Cardiac septum (tissue), 1 donor: Measurements from ENCODE around the gene LPP. TPM values are rescaled to one million over a fixed set of nuclear protein-coding genes. Genes with fewer than 3 reads are reported as not detected.

Experiments used
- DNase-seq: peaks from one replicate; pipeline ENCODE4 v3.0.0-alpha.2; 2020; ENCODE audit warnings: low spot score
- intact Hi-C: fragments of 100-400 bp; cut with DNase I; formaldehyde crosslinking; loops from one replicate; pipeline ENCODE4 v1.14.0; 2022
- total RNA-seq: library from RNA; stranded (reverse); fragmentation: NEBNext Ultra II Directional; extraction: Animal tissue kit (Norgen Biotek cat#: 25700); gene quantifications from one replicate; pipeline ENCODE4 v1.2.1, GENCODE V29; 2021
- donor health status: DM: no; HTN: no; CAD: no.

LPP gene
- total RNA-seq, 1 donor from 2014 or later, result 145 TPM

DNA sequence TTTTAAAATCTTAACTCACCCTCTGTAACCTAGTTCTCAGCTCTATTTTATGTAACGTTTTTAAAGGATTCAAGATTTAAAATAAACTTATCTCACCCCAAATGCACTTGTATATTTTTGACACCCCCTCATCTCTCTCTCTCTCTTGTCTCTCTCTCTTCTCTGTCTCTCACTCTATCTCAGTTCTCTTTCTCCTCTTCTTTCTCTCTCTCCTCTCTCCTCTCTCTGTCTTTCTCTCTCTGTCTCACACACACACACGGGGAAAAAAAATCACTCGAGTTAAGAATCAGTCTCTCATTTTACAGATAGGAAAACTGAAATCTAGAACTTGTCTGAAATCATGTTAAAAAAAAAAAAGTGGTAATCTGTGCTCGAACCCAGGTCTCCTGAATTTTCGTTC lies 108.5 kb downstream of the LPP start:
- intact Hi-C loops, result loop anchor here (2.0 to 10.0 kb wide), 5 partner anchors 85 to 692 kb away; partner anchors contain the start of gene LPP

DNA sequence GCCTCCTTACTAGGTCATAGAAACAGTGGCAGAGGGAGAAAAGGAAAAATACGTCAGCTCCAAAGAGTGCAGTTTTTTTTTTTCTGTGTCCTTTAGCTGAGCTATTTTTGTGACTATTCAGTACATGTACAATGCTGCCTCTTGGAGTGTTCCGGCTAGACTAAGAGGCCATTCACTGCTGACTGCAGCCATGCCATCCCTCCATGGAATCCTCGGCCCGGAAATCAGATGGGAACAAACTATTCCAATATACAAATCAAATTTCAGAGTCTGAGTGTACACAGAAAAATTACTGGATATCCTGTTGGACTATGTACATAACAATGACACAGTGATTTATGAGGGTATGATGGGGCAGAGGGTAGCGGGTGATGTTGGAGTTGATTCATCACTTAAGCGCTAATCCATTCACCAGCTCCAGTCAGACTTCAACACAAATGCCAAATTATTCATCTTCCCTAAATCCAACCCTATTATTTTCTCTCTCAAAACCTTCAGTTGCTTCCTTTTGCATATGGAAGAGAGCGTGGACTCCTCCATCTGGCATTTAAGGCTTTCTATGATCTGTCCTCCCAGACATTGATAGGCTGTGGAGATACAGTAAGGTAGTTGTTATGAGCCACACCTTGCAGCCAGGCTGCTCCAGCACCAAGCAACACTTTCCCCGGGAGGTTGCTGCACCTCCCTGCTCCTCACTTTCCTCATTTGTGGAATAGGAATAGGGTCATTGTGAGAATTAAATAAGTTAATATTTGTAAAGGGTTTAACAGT lies 109.1 kb downstream of the LPP start:
- DNase-seq, result no peak
- intact Hi-C loops, result loop anchor here (2.0 to 10.0 kb wide), 5 partner anchors 86 to 692 kb away; partner anchors contain the start of gene LPP

More for the DNA sequence above, 108.5 kb downstream of the LPP start:
- no peak for DNase-seq

DNA sequence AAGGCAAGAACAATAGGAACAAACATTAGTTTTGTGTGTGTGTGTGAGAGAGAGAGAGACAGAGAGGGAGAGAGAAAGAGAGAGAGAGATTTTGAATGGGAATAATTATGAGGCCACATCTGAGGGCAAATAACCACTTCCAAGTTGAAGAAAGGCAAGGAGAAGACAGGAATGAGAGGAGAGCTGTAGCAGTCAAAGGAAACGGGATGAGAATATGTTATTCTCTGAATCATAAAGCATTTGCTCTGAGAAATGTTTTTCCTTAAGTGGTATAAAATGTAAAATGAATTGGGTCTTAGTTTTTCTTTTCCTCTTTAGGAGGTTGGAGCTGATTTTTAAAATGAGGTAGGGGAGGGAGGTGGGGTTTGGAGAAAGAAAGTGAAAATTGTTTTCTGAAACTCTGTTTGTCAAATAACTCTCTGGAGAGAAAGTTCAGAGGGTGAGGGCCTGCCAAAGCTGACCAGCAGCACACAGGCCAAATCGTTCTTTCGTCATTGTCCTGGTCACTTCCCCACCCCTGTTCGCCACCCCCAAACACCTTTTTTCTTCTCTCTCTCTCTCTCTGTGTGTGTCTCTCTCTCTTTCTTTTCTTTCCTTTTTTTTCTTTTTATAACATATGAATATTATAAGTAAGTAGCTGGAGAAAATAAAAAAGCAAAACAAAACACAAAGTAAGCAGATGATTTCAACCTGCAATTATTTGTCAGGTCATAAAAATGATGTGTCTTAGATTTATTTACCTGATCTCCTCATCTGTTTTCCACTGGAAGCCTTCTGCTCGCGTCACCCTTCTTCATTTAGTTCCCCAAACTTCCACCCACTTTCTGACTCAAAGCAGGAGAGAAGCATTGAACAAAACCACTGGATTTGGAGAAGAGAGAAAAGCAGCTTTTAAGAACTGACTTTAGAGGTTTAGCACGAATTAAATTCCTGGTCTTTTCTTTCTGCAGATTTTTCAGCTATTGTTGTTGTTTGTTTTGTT lies 110.6 kb downstream of the LPP start:
- no peak for DNase-seq
- intact Hi-C loops, result loop anchor here (5.0 to 10.0 kb wide), 5 partner anchors 87 to 690 kb away; no protein-coding TSS in a partner anchor

DNA sequence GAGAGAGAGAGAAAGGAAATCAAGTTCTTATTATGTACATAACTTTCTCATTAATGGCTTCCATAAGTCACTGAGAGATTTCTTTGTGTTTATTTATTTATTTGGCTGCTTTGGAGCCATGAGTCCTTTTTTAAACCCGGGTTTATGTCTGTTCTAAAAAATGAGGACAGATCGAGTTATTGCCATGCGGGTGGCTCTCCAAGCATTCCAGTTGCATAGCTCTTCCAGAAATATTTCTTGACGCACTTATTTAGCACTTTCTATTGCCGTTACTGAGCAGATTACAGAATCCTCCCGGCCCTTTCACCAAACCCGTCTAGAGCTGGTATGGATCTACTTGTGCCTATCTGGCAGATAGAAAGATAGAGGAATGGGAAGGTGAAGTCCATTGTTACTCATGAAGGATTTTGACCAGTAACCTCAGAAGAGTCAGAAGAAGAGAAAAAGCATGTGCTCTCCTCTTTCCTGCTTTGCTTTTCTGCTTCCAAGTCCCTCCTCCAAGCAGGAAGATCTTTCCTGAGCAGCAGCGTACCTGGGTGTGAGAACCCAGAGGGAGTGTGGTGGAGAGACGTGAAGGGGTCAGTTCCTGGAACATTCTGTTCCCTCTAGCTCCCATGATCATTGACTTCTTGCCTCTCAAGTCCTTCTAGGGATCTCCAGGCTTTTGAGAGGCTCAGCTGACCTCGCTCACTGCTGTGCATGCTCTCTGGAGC lies 112.8 kb downstream of the LPP start:
- no peak for DNase-seq
- intact Hi-C loops, result loop anchor here (5.0 to 10.0 kb wide), 3 partner anchors 302 to 688 kb away; no protein-coding TSS in a partner anchor

DNA sequence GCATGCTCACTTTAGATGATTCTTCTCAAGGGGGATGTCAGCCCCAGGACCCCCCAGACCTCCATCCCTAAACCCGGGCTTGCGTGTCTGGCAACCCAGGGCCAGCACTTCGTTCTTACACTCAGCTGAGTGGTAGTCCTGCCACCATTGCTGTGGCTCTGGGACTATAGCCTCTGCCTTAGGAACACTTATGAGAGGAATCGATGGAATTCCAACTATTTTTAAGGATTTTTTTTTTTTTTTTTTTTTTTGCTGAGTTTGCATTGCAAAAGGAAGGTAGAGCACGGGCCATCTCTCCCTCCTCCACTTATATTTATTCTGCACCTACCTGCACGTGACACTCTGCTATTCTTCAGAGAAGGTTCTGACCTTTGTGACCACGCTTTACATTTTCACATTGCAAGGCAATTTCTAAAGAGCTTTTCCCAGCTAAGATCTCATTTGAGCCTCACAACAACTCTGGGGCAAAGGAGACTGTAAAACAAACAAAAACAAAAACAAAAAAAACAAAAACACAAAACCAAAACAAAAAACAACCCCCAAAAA lies 113.9 kb downstream of the LPP start:
- DNase-seq, result no peak
- intact Hi-C loops, result loop anchor here (5.0 to 10.0 kb wide), 3 partner anchors 303 to 687 kb away; no protein-coding TSS in a partner anchor

DNA sequence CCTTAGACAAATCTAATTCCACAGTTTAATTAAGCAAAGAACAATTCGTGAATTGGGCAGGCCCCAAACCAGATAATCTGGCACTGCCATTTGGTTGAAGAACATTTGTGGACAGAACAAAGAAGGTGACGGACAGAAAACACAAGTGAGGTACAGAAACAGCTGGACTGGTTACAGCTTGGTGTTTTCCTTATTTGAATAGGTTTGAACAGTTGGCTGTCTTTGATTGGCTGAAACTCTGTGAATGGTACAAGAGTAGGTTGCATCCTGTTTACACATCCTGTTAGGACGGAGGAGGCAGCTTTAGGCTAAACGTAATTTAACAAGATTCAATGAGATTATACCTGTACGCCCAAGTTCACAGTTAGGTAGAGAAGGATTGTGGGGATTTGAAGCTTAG lies 114.4 kb downstream of the LPP start:
- intact Hi-C loops, result loop anchor here (5.0 to 10.0 kb wide), 3 partner anchors 304 to 686 kb away; no protein-coding TSS in a partner anchor
- DNase-seq, result no peak

DNA sequence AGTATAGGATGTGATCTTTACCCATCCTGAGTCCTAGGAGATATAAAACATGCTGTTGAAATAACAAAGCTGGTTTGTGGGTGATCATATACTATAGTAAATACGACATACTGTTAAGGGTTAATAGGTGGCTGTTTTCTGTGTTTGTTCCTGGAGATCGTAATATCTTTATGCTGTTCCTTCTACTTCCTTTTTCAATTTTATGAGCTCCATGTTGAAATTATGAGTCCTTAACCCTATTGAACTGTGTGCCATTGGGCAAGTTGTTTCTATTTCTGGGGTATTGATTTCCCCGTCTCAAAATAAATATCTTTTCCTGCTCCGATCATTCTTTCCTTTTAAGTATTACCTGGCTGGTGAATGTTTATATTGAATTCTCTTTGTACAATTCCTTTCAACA lies 115.1 kb downstream of the LPP start:
- no peak for DNase-seq
- intact Hi-C loops, result loop anchor here (5.0 to 10.0 kb wide), 3 partner anchors 304 to 686 kb away; no protein-coding TSS in a partner anchor

DNA sequence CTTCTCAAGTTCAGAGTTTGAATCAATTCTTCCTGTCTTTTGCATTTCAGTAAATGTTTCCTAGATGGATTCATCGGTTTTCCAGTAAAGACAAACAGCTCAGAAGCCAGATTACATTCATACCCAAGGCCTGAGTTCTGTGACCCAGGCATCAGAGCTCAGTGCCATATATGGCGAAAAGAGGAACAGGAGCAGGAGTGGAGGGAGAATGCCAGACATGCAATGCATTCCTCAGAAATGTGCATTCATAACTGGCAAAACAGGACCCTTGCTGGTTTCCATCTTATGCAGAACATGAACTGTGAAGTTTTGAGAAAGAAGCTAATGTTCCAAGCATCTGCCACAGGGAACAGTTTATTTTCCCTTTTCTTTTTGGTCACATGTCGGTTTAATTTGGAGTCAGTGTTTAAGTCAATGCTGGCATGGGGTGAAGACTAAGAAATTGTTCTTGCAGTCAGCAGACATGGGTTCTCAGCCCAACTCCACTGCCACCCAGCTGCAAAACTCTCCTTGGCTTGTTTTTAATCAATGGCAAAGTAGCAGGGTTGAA lies 116.5 kb downstream of the LPP start:
- no peak for DNase-seq
- intact Hi-C loops, result no loop called here

DNA sequence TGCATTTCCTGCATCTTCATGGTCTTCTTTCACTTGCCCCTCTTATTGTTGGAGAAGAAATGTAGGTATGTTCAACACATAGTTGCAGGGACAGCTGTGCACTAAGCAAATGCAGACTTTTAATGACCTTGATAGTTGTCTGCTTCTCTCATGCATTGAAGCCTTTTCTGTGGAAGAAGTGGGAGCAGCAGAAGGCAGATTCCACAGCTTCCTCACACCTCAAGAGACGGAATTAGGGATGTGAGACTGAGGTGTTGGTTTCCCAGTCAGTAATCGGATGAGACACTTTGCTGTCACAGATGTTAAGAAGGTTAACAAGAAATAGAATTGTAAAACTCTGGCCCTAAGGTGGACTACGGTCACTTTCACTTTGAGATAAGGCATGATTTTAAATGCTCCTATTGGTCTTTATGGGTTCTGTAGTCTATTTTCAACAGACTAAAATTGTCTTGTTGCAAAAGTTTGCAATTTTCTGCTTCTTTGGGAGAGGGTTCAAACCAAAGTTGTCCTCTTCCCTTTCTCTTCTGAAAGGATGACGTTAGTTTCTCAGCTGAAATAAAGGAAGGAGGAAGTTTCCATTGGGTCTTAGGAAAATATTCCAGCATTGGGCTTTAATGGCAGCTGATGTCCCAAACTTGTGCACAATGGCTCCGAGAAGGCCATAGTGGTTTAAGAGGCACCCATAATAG lies 117.4 kb downstream of the LPP start:
- intact Hi-C loops, result no loop called here
- no peak for DNase-seq

DNA sequence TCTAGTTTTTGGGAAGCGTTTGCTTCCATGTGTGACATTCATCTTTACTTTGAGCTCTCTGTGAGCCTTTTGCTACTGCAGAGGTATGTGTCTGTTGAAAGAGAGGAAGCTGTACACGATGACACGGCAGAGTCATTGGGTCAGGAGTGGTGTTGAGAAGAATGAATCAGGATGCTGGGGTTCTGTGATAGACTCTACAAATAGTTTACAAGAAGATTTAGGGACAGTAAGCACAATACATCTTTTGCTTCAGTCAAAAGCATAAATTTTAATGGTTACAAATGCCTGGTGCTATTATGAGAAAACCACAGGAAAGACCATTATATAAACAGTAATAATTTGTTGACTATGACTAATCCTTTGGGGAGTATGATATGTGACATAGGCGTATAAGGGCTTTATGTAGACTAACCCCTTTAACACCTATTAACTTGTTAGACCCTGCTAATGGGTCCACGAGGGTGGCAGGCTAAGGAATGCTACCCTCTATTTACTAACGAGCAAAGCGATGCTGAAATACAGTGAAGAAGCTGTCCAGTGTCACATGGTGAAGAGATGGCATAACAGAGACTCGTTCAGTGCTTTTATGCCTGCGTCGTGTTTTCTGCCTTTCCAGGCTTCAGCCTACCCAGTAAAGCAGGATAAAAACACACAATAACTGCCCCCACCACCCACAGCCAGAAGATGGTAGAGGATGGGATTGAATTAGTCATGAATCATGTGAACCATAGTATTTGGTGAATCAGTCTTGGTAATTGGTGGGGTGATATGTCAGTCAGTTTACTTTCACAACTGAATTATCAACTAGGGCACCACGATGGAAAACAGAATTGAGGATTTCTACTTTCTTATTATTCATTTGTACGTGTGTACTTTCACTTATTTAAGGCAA lies 118.8 kb downstream of the LPP start:
- intact Hi-C loops, result no loop called here
- DNase-seq, result no peak

DNA sequence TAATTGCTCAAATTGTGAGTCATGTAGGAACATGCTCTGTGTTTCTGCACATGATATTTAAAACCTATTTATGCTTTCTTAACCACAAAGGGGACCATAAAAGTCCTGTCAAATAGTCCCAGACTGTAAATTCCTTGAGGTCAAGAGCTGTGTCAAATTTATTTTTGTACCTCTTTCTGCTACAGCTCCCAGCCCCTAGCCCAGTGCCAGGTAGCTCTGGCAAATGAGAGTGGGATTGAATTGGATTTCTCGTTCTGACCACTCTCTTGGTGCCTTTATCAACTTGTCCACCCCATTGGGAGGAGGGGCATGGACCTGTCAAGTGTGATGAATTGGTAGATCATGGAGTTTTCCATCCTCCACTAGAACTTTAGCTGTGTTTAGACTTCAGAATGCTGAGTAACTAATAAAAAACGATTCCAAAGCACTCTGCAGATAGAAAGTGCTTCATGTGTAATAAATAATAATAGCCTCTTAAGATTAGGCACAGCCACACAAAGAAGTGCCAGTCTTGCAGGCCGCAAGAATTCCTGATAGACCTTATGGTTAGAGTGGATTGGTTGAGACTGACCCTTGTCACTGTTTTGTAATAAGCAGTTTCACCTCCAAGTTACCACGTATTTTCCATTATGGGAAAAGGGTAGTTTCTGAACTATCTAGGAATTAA lies 120.4 kb downstream of the LPP start:
- no peak for DNase-seq
- intact Hi-C loops, result no loop called here

DNA sequence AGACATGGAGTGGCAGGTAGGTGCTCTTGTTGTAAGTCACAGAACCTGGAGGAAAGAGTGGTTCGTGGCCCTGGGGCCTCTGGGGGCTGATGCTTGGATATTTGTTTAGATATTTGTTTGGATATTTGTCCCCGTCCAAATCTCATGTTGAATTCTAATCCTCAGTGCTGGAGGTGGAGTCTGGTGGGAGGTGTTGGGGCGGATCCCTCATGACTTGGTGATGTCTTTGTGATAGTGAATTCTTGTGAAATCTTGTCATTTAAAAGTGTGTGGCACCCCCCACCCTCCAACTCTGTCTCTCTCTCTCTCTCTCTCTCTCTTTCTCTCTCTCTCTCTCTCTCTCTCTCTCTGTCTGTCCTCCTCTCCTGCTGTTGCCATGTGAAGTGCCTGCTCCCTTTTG lies 122.4 kb downstream of the LPP start:
- no peak for DNase-seq
- intact Hi-C loops, result no loop called here

DNA sequence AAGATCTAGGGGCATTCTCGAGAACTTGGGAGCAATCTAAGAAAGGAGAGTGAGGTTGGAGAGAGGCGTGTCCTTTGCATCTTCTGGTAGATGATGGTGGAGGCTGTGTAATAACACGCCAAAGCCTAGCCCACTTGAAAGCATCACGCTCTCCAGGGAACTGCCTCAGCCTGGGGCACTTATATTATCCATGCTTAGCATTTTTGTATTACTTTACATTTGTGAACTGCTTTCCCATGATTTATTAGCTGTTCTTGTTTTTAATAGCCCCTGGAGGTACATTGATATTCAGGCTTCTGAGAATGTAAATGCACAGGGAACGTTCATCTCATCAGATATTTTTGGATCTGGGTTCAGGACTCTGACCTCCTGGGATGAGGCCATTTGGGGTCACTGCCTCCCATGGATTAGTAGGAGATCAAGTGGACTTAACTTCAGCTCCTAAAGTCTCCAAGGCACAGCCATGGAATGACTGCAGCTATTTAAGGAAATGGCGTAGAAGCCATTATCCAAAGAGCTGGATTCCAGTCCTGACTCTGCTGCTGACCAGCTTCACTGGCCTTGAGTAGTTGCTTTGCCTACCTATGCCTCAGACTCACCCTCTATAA lies 124.9 kb downstream of the LPP start:
- no peak for DNase-seq
- intact Hi-C loops, result no loop called here

DNA sequence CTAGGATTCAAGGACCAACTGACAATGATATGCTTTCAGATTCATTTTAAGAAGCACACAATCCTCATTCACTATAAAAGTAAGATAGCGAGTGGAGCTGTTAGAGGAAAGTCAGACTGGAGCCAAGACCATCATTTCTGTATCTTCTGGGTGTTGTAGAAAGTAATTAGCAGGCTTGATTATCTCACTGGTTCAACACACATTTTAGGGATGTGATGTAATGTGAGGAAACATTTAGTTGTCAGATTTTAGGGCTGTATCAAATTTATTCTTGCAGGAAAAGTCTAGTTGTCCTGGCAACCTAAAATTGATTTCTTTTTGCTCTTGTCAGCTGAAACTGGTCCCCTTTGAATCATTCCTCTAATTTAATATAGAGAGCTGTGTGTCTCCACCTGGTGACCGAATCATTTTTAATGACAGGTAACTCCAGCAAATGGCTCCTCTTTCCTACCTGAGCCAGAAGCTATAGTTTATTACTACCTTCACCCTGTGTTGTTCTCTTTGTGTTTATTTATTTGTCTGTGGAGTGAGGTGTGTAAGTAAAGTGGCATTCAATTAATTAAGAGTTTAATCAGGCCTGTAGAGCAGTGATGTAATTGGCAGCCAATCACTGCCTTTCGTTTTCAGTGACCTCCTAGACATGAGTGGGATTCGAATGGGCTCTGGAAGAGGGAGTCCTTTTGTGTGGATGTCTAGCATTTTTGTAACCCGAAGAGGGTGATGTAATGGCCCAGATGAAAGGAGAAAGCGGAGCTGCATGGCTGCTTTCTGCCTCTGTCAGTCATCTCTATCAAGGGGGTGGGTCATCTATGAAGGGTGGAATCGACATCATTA lies 125.8 kb downstream of the LPP start:
- DNase-seq, result no peak
- intact Hi-C loops, result no loop called here

DNA sequence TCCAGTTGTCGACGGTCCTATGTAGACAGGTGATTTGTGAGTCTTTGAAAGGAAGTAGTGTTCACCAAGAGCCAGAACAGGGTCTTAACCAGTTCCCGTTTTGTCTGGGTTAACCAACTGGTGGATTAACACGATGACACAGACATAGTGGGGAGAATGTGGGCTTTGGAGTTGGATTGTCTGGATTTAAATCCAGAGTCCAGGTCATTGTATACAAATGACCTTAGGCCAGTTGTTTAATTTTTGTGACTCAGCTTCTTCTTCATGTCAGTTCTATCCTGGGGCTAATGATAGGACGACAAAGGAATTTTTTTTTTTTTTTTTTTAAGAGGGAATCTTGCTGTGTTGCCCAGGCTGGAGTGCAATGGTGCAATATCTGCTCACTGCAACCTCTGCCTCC lies 126.7 kb downstream of the LPP start:
- intact Hi-C loops, result no loop called here
- no peak for DNase-seq

DNA sequence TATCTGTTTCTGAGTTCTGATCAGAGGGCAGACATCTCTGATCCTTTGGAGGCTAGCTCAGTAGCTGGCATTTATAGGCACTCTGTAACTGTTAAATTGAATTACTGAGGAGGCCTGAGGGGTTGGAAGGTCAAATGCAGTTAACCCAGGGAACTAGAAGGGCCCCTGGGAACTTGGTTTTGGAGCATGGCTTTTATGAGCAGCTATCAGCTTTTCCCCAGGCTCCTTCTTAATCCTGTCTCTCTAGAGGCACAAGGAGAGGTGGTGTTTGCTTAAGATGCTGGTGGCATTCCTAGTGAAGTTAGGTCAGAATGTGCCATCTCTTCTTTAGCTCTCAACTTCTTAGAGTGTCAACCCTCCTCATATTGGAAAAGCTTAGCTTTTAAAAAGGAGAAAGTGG lies 128.9 kb downstream of the LPP start:
- no peak for DNase-seq
- intact Hi-C loops, result no loop called here
